ENCODE results near the gene STAT2.
"Not testable (repeated sequence)": the region's sequence is repeated elsewhere in the genome, so short reads cannot be mapped to it uniquely, and the experiment has no call there.

DNA sequence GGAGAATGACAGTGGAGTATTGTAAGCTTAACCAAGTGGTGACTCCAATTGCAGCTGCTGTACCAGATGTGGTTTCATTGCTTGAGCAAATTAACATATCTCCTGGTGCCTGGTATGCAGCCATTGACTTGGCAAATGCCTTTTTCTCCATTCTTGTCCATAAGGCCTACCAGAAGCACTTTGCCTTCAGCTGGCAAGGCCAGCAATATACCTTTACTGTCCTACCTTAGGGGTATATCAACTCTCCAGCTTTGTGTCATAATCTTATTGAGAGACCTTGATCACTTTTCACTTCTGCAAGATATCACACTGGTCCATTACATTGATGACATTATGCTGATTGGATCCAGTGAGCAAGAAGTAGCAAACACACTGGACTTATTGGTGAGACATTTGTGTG is 41.7 kb upstream of the STAT2 start:
- TF ChIP-seq NKX3-1 (CRISPR knock-in tag; IDR thresholded peaks at IDR 0.05); MXI1 (IDR thresholded peaks at IDR 0.05; ENCODE audit: borderline replicate concordance, low read depth, low read length); ZBTB7A (CRISPR knock-in tag; IDR thresholded peaks at IDR 0.05): not testable (repeated sequence)
